Mucosa of rectum (tissue), 2 donors: ENCODE results near the gene PPP3CA.
"Not testable (repeated sequence)": the region's sequence is repeated elsewhere in the genome, so short reads cannot be mapped to it uniquely, and the experiment has no call there.

ENCODE experiments used
- H3K27ac ChIP-seq, 2 donors: one replicate each; pipeline ENCODE4 v1.7.0; 2013; ENCODE audit warnings: inconsistent platforms in 2 of 2, low read depth in 2 of 2, low read length in 2 of 2
- H3K27me3 ChIP-seq, 2 donors: one replicate each; pipeline ENCODE4 v1.7.0; 2013; ENCODE audit warnings: low read length in 2 of 2; ENCODE audit not compliant: control insufficient read depth in 2 of 2, insufficient read depth in 2 of 2
- H3K36me3 ChIP-seq, 2 donors: one replicate each; pipeline ENCODE4 v1.7.0; 2013; ENCODE audit warnings: low read length in 2 of 2; ENCODE audit not compliant: control insufficient read depth in 2 of 2, insufficient read depth in 2 of 2
- H3K4me1 ChIP-seq, 2 donors: one replicate each; pipeline ENCODE4 v1.7.0; 2013; ENCODE audit warnings: low read length in 2 of 2, mild to moderate bottlenecking in 1 of 2; ENCODE audit not compliant: control insufficient read depth in 2 of 2, insufficient read depth in 2 of 2
- H3K4me3 ChIP-seq, 2 donors: one replicate each; pipeline ENCODE4 v1.7.0; 2013; ENCODE audit warnings: low read length in 2 of 2
- H3K9ac ChIP-seq, 2 donors: one replicate each; pipeline ENCODE4 v1.7.0; 2013; ENCODE audit warnings: low read length in 2 of 2, low read depth in 1 of 2, mild to moderate bottlenecking in 1 of 2
- H3K9me3 ChIP-seq, 2 donors: one replicate each; pipeline ENCODE4 v1.7.0; 2013; ENCODE audit warnings: low read length in 2 of 2; ENCODE audit not compliant: control insufficient read depth in 2 of 2
- donor health status: healthy.
- donor health status: Normal muscosa, but diverticular disease.

The PPP3CA gene

DNA sequence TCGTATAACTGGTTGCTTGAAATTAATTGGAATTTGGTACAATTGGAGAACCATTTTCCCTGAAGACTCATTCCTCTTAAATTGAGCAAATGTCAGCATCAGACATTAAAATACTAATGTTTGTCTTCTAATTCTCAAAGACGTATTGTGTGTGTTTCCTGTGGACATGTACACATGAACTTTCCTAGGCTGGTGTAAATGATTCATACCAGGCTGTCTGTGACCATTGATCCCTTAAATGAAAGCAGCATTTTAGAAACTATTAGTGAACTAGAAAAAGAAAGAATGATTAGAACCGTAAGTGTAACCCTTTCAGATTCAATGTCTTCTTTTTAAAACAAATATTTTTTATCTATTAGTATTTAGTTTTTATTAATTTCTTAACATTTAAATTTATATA, 332.9 kb downstream of the PPP3CA start:
- H3K27me3 ChIP-seq = no peaks in the 10 kb centered on the region
- peaks cover 3 to 5% of the 10 kb centered on the region in 2 donors for H3K4me1 ChIP-seq
- H3K9me3 ChIP-seq = no peaks in the 10 kb centered on the region
- no peak overlapping the region for H3K9ac ChIP-seq
- H3K27ac ChIP-seq = no peak overlapping the region
- no peak overlapping the region for H3K4me3 ChIP-seq
- no peaks in the 10 kb centered on the region for H3K36me3 ChIP-seq

DNA sequence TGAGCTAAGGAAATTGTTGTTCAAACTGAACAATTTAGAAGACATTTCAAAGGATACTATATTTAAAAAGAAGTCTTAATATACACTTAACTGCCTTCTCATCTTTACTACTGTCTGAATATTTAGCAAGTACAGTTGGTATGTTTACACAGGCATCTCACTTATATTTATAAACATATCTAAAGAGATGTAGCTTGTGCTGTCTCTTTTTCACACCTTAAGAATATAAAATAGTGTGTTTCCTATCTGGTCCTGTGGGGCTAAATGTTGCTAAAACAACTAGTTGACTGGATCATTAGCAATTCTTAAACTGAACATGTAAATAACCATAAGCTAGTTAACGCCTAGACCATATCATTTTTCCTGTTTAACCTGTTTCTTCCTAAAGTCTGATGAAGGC, 336.3 kb downstream of the PPP3CA start:
- Histone ChIP-seq H3K4me3 (no peak overlapping the region), H3K27ac (no peak overlapping the region), H3K27me3 (no peaks in the 10 kb centered on the region), H3K9ac (no peak overlapping the region), H3K36me3 (no peaks in the 10 kb centered on the region), H3K9me3 (no peaks in the 10 kb centered on the region), H3K4me1 (no peaks in the 10 kb centered on the region)

DNA sequence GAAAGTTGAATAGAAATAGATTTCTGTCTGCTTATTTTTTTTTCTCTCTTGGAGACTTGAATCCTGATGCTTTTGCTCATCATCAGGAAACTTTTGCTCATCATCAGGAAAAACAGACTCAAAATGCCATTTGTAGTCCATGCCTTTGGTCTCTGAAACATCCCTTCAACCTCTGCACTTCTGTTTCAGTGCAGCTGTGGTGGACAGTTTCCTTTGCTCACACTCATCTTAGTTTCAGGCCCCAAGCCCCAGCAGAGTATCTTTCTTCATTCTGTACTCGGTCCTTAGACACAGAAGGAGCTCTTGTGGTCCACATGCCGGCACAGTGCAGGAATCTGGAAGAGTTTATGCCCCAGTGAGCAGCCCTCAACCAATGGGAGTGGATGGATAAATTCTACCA, 337.9 kb downstream of the PPP3CA start:
- Histone ChIP-seq H3K4me1 (no peaks in the 10 kb centered on the region), H3K27ac (no peak overlapping the region), H3K9me3 (no peaks in the 10 kb centered on the region), H3K36me3 (no peaks in the 10 kb centered on the region), H3K4me3 (no peak overlapping the region), H3K27me3 (no peaks in the 10 kb centered on the region), H3K9ac (no peak overlapping the region)

DNA sequence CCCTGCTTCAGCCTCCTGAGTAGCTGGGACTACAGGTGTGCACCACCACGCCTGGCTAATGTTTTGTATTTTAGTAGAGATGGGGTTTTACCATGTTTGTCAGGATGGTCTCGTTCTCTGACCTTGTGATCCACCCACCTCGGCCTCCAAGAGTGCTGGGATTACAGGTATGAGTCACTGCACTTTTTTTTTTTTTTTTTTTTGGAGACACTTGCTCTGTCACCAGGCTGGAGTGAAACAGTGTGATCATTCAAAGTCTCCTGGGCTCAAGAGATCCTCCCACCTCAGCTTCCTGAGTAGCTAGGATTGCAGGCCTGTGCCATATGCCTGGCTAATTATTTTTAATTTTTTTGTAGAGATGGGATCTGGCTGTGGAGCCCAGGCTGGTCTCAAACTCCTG, 338.8 kb downstream of the PPP3CA start:
- no peaks in the 10 kb centered on the region for H3K27me3 ChIP-seq
- no peaks in the 10 kb centered on the region for H3K36me3 ChIP-seq
- H3K27ac ChIP-seq = no peak overlapping the region
- H3K9me3 ChIP-seq = no peaks in the 10 kb centered on the region
- no peak overlapping the region for H3K9ac ChIP-seq
- no peak overlapping the region for H3K4me3 ChIP-seq
- H3K4me1 ChIP-seq = no peaks in the 10 kb centered on the region

DNA sequence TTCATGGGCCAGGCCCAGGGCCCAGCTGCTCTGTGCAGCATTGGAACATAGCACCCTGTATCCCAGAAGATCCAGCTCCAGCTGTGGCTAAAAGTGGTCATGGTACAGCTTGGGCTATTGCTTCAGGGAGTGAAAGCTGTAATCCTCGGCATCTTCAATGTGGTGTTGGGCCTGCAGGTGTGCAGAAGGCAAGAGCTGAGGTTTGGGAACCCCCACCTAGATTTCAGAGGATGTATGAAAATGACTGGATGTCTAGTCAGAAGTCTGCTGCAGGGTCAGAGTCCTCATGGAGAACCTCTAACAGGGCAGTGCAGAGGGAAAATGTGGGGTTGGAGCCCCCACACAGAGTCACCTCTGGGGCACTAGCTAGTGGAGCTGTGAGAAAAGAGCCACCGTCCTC, 341.7 kb downstream of the PPP3CA start:
- Histone ChIP-seq H3K36me3 (no peaks in the 10 kb centered on the region), H3K27me3 (no peaks in the 10 kb centered on the region), H3K4me3 (no peak overlapping the region), H3K9ac (no peak overlapping the region), H3K4me1 (no peaks in the 10 kb centered on the region), H3K27ac (no peak overlapping the region), H3K9me3 (no peaks in the 10 kb centered on the region)

DNA sequence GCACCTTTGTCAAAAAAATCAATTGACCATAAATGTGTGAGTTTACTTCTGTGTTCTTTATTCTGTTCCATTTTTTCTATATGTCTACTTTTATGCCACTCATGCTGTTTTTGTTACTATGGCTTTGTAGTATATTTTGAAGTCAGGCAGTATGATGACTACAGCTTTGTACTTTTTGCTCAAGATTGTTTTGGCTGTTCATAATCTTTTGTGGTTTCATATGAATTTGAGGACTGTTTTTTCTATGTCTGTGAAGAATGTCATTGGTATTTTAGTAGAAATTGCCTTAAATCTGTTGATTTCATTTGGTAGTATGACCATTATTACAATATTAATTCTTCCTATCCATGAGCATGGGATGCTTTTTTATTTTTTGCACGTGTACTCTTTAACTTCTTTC, 346.8 kb downstream of the PPP3CA start:
- Histone ChIP-seq H3K27ac (no peak overlapping the region), H3K9me3 (no peaks in the 10 kb centered on the region), H3K27me3 (no peaks in the 10 kb centered on the region), H3K36me3 (no peaks in the 10 kb centered on the region), H3K9ac (no peak overlapping the region), H3K4me1 (no peaks in the 10 kb centered on the region), H3K4me3 (no peak overlapping the region)

DNA sequence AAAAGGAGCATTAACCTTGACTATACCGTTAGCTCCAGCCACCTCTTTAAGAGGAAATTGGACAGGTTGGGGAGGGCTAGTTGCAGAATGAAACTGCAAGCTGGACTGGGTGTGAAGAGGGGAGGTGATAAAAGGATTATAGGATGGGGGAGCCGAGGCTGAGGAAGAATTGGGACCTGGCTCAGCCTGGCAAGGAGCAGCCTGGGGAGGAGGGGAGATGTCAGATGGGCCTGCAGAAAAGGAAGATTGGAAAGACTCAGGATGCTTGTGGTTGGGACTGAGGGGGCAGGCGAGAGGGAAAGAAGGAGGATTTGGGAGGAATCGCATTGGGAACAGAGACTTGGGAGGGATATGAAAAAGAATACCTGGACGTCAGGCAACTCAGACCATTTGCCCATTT, 351.7 kb downstream of the PPP3CA start:
- Histone ChIP-seq H3K9ac (no peak overlapping the region), H3K9me3 (no peaks in the 10 kb centered on the region), H3K36me3 (no peaks in the 10 kb centered on the region), H3K27me3 (no peaks in the 10 kb centered on the region), H3K4me1 (no peaks in the 10 kb centered on the region), H3K27ac (no peak overlapping the region), H3K4me3 (no peak overlapping the region)

DNA sequence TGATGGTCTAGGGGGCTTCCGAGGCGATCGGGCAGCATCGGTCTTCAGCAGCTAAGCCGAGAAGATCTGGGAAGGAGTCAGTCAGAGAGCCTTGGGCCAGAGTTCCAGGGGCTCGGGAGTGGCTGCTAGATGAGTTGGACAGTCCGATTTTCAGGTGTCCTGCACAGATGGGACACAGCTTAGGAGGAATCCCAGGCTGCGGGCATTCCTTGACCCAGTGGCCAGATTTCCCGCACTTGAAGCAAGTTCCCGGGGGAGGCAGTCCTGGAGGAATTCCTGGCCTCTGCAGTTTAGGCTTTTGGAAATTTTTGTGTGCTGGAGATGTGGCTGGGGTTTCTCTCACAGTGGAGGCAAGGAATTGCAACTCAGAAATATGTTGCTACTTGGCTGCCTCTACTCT, 352.3 kb downstream of the PPP3CA start:
- not testable (repeated sequence) for H3K4me3 ChIP-seq, H3K9me3 ChIP-seq, H3K36me3 ChIP-seq, H3K27ac ChIP-seq, H3K9ac ChIP-seq, H3K27me3 ChIP-seq, H3K4me1 ChIP-seq

DNA sequence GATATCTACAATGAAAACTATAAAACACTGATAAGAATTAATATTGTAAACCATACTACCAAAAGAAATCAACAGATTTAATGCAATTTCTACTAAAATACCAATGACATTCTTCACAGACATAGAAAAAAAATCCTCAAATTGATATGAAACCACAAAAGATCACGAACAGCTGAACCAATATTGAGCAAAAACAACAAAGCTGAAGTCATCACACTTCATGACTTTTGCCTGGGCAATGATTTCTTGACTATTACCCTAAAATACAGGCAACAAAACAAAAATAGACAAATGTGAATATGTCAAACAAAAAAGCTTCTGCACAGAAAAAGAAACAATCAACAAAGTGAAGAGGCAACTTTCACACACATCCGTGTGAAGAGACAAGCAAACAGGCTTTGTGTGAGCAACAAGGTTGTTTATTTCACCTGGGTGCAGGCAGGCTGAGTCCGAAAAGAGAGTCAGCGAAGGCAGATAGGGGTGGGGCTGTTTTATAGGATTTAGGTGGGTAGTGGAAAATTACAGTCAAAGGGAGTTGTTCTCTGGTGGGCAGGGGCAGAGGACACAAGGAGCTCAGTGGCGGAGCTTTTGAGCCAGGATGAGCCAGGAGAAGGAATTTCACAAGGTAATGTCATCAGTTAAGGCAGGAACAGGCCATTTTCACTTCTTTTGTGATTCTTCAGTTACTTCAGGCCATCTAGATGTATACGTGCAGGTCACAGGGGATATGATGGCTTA, 355.8 kb downstream of the PPP3CA start:
- H3K4me1 ChIP-seq, H3K36me3 ChIP-seq, H3K27me3 ChIP-seq, H3K27ac ChIP-seq, H3K4me3 ChIP-seq, H3K9ac ChIP-seq, H3K9me3 ChIP-seq: not testable (repeated sequence)

DNA sequence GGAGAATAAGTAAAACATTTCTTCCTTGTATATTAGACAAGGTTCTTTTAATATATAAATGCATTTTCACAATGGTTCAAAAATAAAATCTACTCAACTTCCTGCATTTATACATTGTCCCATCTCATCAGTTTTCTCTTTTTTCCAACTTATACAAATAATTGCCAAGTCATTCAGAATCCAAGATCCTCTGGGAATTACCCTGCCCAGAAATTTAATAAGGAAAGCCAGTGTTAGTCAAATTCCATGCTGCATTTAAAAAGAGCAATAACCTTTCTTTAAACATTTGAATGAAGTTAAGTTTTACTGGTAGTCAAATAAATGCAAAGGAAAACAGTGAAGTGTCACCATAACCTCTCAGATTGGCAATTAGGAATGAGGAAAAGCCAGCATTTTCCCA, 357.9 kb downstream of the PPP3CA start:
- no peaks in the 10 kb centered on the region for H3K9me3 ChIP-seq
- H3K27ac ChIP-seq = no peak overlapping the region
- H3K36me3 ChIP-seq = no peaks in the 10 kb centered on the region
- no peaks in the 10 kb centered on the region for H3K27me3 ChIP-seq
- peaks cover 0 to 3% of the 10 kb centered on the region in 2 donors for H3K4me1 ChIP-seq
- H3K4me3 ChIP-seq = no peak overlapping the region
- H3K9ac ChIP-seq = no peak overlapping the region

DNA sequence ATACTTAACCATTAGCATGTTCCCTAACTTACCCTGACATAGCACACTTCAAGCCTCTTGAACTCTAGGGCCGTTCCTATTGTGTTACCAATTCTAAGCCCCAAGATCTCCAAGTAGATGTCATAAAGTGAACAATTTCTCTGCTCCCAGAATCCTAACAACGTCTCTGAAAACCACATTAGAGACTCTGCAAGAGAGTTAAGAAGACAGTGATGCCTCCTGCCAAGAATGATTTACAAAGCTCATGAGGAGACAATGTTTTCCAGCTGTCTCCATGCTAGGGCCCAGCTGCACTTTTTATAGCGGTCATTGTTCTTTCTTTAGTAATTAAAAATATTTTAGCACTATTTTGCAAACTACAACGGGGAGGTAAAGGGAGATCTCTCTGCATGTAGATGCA, 358.4 kb downstream of the PPP3CA start:
- Histone ChIP-seq H3K9me3 (no peaks in the 10 kb centered on the region), H3K9ac (no peak overlapping the region), H3K4me3 (no peak overlapping the region), H3K27ac (no peak overlapping the region), H3K27me3 (no peaks in the 10 kb centered on the region), H3K4me1 (peaks cover 0 to 3% of the 10 kb centered on the region in 2 donors), H3K36me3 (no peaks in the 10 kb centered on the region)
